Upper lobe of left lung (tissue), 6 donors: ENCODE data around the gene GNG7. TPM values are rescaled to one million over a fixed set of nuclear protein-coding genes. Genes with fewer than 3 reads are reported as not detected.

Experiments
- ATAC-seq, 2 donors: fragments of 200-7000 bp; cut with Tn5 transposase; one replicate each; pipeline ENCODE4 v1.9.1; 2022; ENCODE audit warnings: mild to moderate bottlenecking in 2 of 2, moderate library complexity in 2 of 2; ENCODE audit not compliant: low FRiP score in 2 of 2
- DNase-seq, 2 donors: peaks; one replicate each; pipeline ENCODE4 v3.0.0-alpha.2; 2019 to 2020
- H3K27ac ChIP-seq, 4 donors: fragments of 200-600 bp; sonication (generic); one replicate each; pipeline ENCODE4 v1.5.1; 2016 to 2019
- H3K27me3 ChIP-seq, 4 donors: fragments of 200-600 bp; sonication (generic); one replicate each; pipeline ENCODE4 v1.5.1; 2017 to 2019
- H3K36me3 ChIP-seq, 4 donors: fragments of 200-600 bp; sonication (generic); one replicate each; pipeline ENCODE4 v1.5.1; 2016 to 2019
- H3K4me1 ChIP-seq, 4 donors: fragments of 200-600 bp; sonication (generic); one replicate each; pipeline ENCODE4 v1.5.1; 2018 to 2019
- H3K4me3 ChIP-seq, 4 donors: fragments of 200-600 bp; sonication (generic); one replicate each; pipeline ENCODE4 v1.5.1; 2017 to 2019; ENCODE audit warnings: mild to moderate bottlenecking in 2 of 4, moderate library complexity in 1 of 4
- H3K9me3 ChIP-seq, 4 donors: fragments of 200-600 bp; sonication (generic); one replicate each; pipeline ENCODE4 v1.5.1; 2018 to 2019
- CTCF ChIP-seq, 6 experiments: fragments of 450-650 bp in 4 of 6; fragments of 200-600 bp in 2 of 6; sonication (generic) in 2 of 6; IDR thresholded peaks; one replicate each; pipeline ENCODE4 v1.5.1; 2016 to 2019; ENCODE audit warnings: antibody characterized with exemption in 6 of 6
- EP300 ChIP-seq, 4 donors: sonication (generic); formaldehyde crosslinking; IDR thresholded peaks; one replicate each; pipeline ENCODE4 v1.5.1; 2017; ENCODE audit warnings: antibody characterized with exemption in 4 of 4, control low read depth in 2 of 4
- POLR2A ChIP-seq, 4 donors: fragments of 450-650 bp; IDR thresholded peaks; one replicate each; pipeline ENCODE4 v1.5.1; 2016 to 2017; ENCODE audit warnings: antibody characterized with exemption in 4 of 4, mild to moderate bottlenecking in 2 of 4
- POLR2AphosphoS5 ChIP-seq, 2 donors: sonication (generic); formaldehyde crosslinking; IDR thresholded peaks; one replicate each; pipeline ENCODE4 v1.5.1; 2017; ENCODE audit warnings: antibody characterized with exemption in 2 of 2
- whole genome bisulfite sequencing, 2 donors: methylation state at CpG; one replicate each; pipeline ENCODE4 v1.1.5; 2017 to 2018; 5-methylcytosine and 5-hydroxymethylcytosine counted together
- total RNA-seq, 6 donors: library from RNA; depleted of rRNA in 4 of 6; stranded (reverse); fragments of >200 nt in 4 of 6; gene quantifications; one replicate each; pipeline versions ENCODE4 v1.1.0 to v1.2.1, GENCODE V29; 2016 to 2021
- donor health status: DM: no; HTN: no; CAD: no; lungs with moderate emphysema.
- donor health status: DM: no; HTN: yes; CAD: no; lungs with severe emphysema.

Gene GNG7
- total RNA-seq, 6 donors from 2014 or later = 3.5 to 7.7 (median 7.1) TPM

- Histone ChIP-seq H3K9me3 (peaks cover 0 to 8% (median 5%) of the 10 kb centered on the region in 4 donors), H3K27me3 (peaks cover 0 to 15% (median 0%) of the 10 kb centered on the region in 4 donors), H3K27ac (peak overlapping the region; percentile 10 to 83 (median 52)), H3K4me3 (peak overlapping the region in 2 of 4 donors; percentile 46 to 53), H3K4me1 (peaks cover 39 to 48% (median 44%) of the 10 kb centered on the region in 4 donors), H3K36me3 (no peaks in the 10 kb centered on the region)
- ATAC-seq (peak in 1 of 2 donors; percentile 18), DNase-seq (peak in 1 of 2 donors; percentile 49)
- WGBS, 2 donors = 44 to 45% methylated on average over 13 to 15 of the region's 15 CpGs
- no peak for TF ChIP-seq EP300 (IDR thresholded peaks at IDR 0.05)
- TF ChIP-seq POLR2AphosphoS5 (IDR thresholded peaks at IDR 0.05) = no peak
- no peak for TF ChIP-seq POLR2A (IDR thresholded peaks at IDR 0.05)
- no peak for TF ChIP-seq CTCF (IDR thresholded peaks at IDR 0.05)
Measured at GRCh38 chr19:2487842-2488241, 214.7 kb downstream of the GNG7 start.

GRCh38 chr19:2487090-2487489, 215.4 kb downstream of the GNG7 start:
- no peak for DNase-seq
- H3K4me1 ChIP-seq = peaks cover 39 to 44% (median 41%) of the 10 kb centered on the region in 4 donors
- H3K27me3 ChIP-seq = peaks cover 0 to 15% (median 0%) of the 10 kb centered on the region in 4 donors
- TF ChIP-seq EP300 (IDR thresholded peaks at IDR 0.05) (no peak), CTCF (IDR thresholded peaks at IDR 0.05) (no peak), POLR2A (IDR thresholded peaks at IDR 0.05) (no peak), POLR2AphosphoS5 (IDR thresholded peaks at IDR 0.05) (no peak)
- ATAC-seq = no peak
- no peak overlapping the region for H3K27ac ChIP-seq
- WGBS, 2 donors = 92 to 93% methylated on average over 9 to 12 of the region's 12 CpGs
- H3K36me3 ChIP-seq = no peaks in the 10 kb centered on the region
- no peak overlapping the region for H3K4me3 ChIP-seq
- H3K9me3 ChIP-seq = peaks cover 3 to 10% (median 7%) of the 10 kb centered on the region in 4 donors

- Histone ChIP-seq H3K9me3 (peaks cover 3 to 10% (median 8%) of the 10 kb centered on the region in 4 donors), H3K4me3 (no peak overlapping the region), H3K27me3 (peaks cover 0 to 15% (median 0%) of the 10 kb centered on the region in 4 donors), H3K27ac (no peak overlapping the region), H3K4me1 (peaks cover 24 to 27% (median 26%) of the 10 kb centered on the region in 4 donors), H3K36me3 (no peaks in the 10 kb centered on the region)
- 72% methylated on average over 8 of the region's 8 CpGs for WGBS, 2 donors
- no peak for ATAC-seq
- DNase-seq = no peak
- no peak for TF ChIP-seq CTCF (IDR thresholded peaks at IDR 0.05)
- no peak for TF ChIP-seq EP300 (IDR thresholded peaks at IDR 0.05)
- TF ChIP-seq POLR2AphosphoS5 (IDR thresholded peaks at IDR 0.05) = no peak
Measured at GRCh38 chr19:2485428-2485827, 217.1 kb downstream of the GNG7 start.

GRCh38 chr19:2484178-2484937, 218.1 kb downstream of the GNG7 start:
- Histone ChIP-seq H3K27me3 (peaks cover 0 to 8% (median 0%) of the 10 kb centered on the region in 4 donors), H3K9me3 (peaks cover 3 to 10% (median 8%) of the 10 kb centered on the region in 4 donors), H3K36me3 (no peaks in the 10 kb centered on the region), H3K4me1 (peaks cover 18 to 23% (median 21%) of the 10 kb centered on the region in 4 donors), H3K4me3 (no peak overlapping the region), H3K27ac (no peak overlapping the region)
- ATAC-seq = no peak
- no peak for TF ChIP-seq POLR2A (IDR thresholded peaks at IDR 0.05)
- no peak for TF ChIP-seq EP300 (IDR thresholded peaks at IDR 0.05)
- no peak for TF ChIP-seq CTCF (IDR thresholded peaks at IDR 0.05)
- TF ChIP-seq POLR2AphosphoS5 (IDR thresholded peaks at IDR 0.05) = no peak
- DNase-seq = no peak
- WGBS, 2 donors = 89 to 93% methylated on average over 13 of the region's 13 CpGs
